Measurements from ENCODE around the gene NREP. TPM values are rescaled to one million over a fixed set of nuclear protein-coding genes. Genes with fewer than 3 reads are reported as not detected.
A peak's percentile ranks its signal among the peaks of the same experiment; 100 is the strongest.

The NREP gene
- total RNA-seq, 1 donor, result 6.1 TPM

DNA sequence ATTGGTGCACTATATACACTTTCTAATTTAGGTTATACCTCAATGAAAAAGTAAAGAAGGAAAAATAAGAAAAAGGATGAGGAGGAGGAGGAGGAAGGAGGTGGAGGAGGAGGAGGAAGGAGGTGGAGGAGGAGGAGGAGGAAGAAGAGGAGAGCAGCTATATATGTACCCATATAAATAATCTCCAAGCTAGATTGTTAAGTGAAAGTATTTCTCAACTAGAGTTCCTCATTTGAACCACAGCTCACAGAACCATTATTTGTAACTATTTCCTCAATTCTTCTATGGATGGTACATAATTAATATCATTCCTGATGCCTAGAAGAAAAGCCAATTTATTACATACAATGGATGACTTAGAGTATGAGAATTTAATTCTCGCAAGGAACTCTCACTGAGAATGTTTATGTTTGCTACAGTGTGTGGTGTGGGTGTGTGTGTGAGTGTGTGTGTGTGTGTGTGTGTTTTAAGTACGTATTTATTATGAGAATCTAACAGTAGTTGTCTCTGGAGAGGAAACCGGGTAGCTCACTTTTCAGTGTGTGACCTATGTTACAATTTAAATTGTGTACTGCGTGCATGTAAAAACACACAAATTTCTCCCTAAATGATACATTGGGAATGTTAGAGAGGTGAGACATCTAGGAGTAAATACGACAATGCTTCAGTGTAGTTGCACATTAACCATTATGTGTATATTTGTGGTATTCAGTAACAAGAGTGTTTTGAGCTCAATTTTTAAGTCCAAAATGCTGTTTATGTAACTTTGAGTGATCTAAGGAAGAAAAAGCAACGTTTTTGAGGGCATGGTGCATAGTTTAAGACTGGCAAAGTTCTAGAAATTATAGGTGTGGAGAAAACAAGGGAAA lies 20.2 kb upstream of the NREP start:
- H3K27me3 ChIP-seq (ENCODE audit: insufficient read depth, low read length), result no peaks in the 10 kb centered on the region
- no peak overlapping the region for H3K4me3 ChIP-seq (ENCODE audit: low read length)
- H3K4me1 ChIP-seq (ENCODE audit: insufficient read depth, low read length), result peaks cover 46% of the 10 kb centered on the region
- H3K9me3 ChIP-seq (ENCODE audit: low read depth, low read length), result no peaks in the 10 kb centered on the region

DNA sequence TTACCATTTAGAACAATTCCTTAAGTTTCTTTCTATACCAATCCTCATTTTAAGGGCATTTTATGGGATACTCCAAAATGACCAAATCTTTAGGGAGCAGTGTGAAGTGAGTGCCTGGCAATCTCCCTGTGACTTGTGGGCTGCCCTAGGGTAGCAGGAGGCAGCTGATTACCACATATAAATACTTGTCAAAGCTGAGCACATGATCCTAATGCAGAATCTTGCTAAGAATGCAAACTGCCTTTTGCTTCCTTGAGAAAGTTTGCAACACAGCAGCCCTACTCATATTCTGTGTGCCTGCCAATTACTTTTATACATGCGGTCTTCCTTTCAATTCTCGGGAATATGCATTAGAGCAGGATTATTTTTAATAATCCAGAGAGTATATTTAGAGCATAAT lies 18.2 kb upstream of the NREP start:
- peaks cover 37% of the 10 kb centered on the region for H3K4me1 ChIP-seq (ENCODE audit: insufficient read depth, low read length)
- H3K27me3 ChIP-seq (ENCODE audit: insufficient read depth, low read length), result no peaks in the 10 kb centered on the region
- H3K9me3 ChIP-seq (ENCODE audit: low read depth, low read length), result no peaks in the 10 kb centered on the region
- no peak overlapping the region for H3K4me3 ChIP-seq (ENCODE audit: low read length)

DNA sequence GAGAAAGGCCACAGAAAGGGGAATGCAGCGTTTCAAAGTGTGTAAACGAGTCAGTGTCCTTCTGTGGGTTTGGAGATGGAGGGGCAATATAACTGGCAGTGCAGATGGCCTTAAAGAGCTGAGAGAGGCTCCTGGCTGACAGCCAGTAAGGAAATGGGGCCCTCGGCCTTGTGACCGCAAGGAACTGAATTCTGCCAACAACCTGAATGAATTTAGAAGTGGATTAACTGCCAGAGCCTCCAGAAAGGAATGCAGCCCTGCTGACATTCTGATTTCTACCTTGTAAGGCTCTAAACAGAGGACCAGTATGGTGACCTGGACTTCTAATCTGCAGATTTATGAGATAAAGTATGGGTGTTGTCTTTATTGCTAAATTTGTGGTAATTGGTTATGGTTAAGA lies 17.5 kb upstream of the NREP start:
- Histone ChIP-seq H3K27me3 (ENCODE audit: insufficient read depth, low read length) (no peaks in the 10 kb centered on the region), H3K4me1 (ENCODE audit: insufficient read depth, low read length) (peaks cover 31% of the 10 kb centered on the region), H3K4me3 (ENCODE audit: low read length) (no peak overlapping the region), H3K9me3 (ENCODE audit: low read depth, low read length) (no peaks in the 10 kb centered on the region)

DNA sequence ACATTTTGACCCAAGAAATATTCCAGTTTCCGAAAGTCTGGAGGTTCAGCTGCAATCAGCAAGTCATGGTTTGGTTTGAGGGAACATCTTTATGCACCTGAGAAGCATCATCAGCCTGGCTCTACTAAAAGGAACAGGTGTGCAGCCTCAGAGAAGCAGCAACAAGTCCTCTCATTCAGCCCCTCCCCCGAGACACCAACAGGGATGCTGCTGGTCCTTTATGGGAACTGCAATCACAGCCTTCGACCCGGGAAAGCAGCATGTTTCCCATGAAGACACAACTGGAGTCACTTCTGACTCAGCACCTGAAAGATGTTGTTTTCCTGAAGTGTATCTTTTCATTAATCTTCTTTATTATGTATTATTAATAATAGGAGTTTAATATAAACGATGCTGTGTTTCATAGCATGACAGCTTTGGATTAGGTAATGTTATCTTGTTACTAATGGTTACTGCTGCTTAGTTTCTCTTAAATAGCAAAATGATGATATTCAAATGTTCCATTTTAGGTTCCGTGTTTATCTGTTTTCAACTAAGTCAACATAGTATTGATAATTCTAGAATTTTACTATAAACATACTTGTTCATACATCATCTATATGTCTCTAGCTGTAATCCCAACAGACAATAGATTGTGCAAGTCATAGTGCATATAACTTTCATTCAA lies 15.6 kb upstream of the NREP start:
- Histone ChIP-seq H3K27me3 (ENCODE audit: insufficient read depth, low read length) (no peaks in the 10 kb centered on the region), H3K4me1 (ENCODE audit: insufficient read depth, low read length) (peaks cover 31% of the 10 kb centered on the region), H3K9me3 (ENCODE audit: low read depth, low read length) (no peaks in the 10 kb centered on the region), H3K4me3 (ENCODE audit: low read length) (no peak overlapping the region)

DNA sequence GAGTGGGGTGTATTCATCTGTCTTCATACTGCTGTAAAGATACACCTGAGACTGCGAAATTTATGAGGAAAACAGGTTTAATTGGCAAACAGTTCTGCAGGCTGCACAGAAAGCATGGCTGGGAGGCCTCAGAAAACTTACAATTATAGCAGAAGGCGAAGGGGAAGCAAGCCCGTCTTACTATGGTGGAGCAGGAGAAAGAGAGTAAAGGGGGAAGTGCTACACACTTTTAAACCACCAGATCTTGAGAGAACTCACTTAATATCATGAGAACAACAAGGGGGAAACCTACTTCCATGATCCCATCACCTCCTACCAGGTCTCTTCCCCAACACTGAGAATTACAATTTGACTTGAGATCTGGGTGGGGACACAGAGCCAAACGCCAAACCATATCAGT lies 12.5 kb upstream of the NREP start:
- H3K27me3 ChIP-seq (ENCODE audit: insufficient read depth, low read length), result no peaks in the 10 kb centered on the region
- peaks cover 21% of the 10 kb centered on the region for H3K4me1 ChIP-seq (ENCODE audit: insufficient read depth, low read length)
- H3K4me3 ChIP-seq (ENCODE audit: low read length), result no peak overlapping the region
- H3K9me3 ChIP-seq (ENCODE audit: low read depth, low read length), result no peaks in the 10 kb centered on the region

DNA sequence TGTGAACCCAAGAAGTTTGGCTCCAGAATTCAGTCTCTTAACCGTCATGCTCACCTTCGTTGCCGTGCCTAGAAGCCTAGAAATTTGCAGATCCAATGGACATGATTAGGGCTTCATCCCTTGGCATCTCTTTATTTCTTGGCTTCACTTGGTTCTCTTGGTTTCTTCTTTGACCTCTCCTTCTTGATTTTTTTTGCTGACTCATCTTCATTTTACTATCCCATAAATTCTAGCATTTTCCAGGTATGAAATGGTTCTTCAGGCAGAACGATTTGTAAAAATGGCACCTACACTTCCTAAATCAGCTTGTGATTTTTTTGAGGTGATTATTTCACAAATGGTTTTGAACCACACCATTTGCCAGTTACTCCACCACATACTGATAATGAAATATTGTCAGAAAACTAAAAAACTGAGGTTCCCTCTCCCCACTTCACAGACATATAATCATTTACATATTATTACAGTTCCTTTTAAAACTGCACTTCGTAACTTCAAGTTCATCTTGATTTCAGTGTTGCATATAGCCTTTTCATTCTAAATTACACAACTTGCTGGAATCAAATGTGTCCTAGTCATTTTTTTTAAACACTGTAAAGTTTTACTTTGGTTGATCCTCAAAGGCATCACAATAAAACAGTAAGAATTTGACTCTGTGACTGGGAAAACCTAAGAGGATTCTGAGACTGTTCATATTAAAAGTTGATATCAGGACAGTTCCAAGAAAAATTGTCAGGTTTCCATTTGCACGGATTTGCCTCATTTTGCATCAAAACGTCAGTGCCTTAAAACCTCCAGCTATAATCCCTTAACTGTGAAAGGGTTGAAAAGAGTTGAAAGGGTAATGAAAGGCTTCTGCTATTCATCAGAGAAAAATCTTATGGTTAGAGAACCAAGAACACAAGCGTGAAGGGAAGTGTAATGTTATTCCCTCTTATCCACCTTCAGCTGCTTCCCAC lies 8.9 kb upstream of the NREP start:
- Histone ChIP-seq H3K4me3 (ENCODE audit: low read length) (no peak overlapping the region), H3K4me1 (ENCODE audit: insufficient read depth, low read length) (peaks cover 12% of the 10 kb centered on the region), H3K9me3 (ENCODE audit: low read depth, low read length) (no peaks in the 10 kb centered on the region), H3K27me3 (ENCODE audit: insufficient read depth, low read length) (no peaks in the 10 kb centered on the region)

DNA sequence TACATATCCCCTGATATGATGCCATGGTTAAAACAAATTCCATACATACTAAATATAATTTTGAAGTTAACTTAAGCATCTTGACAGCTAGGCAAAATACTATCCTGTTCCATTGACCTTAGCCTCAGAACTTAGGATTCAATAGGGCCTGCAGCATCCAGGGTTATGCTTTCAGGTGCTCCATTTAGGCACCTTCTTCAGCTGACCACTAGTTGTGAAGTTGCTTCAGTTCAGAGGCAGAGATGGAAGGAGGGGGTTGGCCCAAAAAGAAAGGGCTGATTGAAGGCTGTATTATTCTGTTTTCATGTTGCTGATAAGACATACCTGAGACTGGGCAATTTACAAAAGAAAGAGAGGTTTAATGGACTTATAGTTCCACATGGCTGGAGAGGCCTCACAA lies 7.0 kb upstream of the NREP start:
- H3K4me3 ChIP-seq (ENCODE audit: low read length), result no peak overlapping the region
- H3K4me1 ChIP-seq (ENCODE audit: insufficient read depth, low read length), result peaks cover 12% of the 10 kb centered on the region
- H3K9me3 ChIP-seq (ENCODE audit: low read depth, low read length), result no peaks in the 10 kb centered on the region
- no peaks in the 10 kb centered on the region for H3K27me3 ChIP-seq (ENCODE audit: insufficient read depth, low read length)

DNA sequence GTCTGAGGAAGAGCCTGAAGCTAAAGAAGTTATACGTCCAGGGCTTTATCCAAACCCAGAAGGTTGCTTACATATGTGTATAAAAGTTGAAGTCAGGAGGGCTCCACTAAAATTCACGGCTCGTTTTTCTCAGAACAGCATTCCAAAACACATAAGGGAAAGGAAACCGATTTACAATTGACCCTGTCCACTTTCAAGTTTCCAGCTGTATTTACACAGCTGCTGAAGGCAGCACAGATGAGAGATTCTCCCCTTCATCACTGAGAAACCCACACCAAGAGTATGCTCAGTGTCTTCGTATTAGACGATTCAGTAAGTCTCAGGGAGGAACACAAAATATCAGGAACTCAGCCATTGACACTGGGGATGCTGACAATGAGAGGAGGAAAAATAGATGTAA lies 5.9 kb upstream of the NREP start:
- peaks cover 12% of the 10 kb centered on the region for H3K4me1 ChIP-seq (ENCODE audit: insufficient read depth, low read length)
- no peaks in the 10 kb centered on the region for H3K9me3 ChIP-seq (ENCODE audit: low read depth, low read length)
- H3K4me3 ChIP-seq (ENCODE audit: low read length), result no peak overlapping the region
- H3K27me3 ChIP-seq (ENCODE audit: insufficient read depth, low read length), result no peaks in the 10 kb centered on the region

DNA sequence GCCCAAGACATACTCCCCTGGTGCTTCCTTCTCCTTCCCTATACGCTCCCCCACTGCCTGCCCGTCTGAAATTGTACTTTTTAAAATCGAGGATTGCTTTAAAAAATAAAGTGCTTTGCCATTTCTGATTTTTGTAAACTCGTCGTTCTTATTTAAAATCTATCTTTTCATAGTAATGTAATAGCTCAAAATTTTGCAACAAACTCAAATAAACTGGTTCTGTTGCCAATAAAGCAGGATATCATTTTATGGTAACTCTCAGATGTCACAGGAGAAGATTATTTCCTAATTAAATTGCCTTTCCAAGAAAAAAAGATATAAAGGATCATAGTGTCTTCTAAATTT lies 1.3 kb upstream of the NREP start:
- no peaks in the 10 kb centered on the region for H3K9me3 ChIP-seq (ENCODE audit: low read depth, low read length)
- peaks cover 12% of the 10 kb centered on the region for H3K4me1 ChIP-seq (ENCODE audit: insufficient read depth, low read length)
- peak overlapping the region; percentile 57 for H3K4me3 ChIP-seq (ENCODE audit: low read length)
- H3K27me3 ChIP-seq (ENCODE audit: insufficient read depth, low read length), result no peaks in the 10 kb centered on the region

DNA sequence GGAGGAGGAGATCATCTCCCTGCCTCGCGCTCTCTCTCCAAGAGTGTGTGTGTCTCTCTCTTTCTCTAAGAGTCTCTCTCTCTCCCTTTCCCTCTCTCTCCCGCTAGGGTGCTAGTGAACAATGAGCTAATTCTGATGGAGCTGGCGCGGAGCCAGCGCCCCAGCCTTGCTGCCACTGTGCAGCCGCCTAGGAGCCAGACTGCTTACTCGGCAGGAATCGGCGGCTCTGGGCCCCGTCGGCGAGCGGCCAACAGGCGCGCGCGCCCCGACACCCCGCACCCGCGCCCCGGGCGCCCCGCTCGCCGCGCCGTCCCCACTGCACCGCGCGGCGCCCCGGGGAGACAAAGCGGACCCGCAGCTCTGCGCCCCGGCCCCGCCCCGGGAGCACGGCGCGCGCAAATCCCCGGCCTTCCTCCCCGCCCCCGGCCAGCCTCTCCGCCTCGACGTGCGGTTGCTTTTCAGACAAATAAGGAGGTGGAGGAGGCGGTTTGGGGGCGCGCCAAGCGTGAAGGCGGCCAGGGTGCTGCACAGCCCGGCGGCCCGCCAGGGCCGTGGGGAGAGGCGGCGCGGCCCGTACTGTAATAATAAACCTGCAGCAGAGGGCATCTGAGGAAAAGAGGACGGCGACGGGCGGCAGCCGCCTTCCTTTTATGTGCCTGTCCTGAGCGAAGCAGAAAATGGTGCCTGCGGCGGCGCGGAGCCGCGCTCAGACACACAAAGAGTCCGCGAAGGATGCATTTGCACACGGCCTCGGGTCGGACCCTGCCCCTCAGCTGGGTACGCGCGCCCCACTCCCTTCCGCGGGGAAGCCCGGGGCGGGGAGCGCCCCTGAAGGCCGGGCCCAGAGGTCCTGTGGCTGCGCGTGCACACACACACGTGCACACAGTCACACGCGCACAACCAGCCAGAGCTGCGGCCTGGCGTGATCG lies 625 bp upstream of the NREP start:
- Histone ChIP-seq H3K9me3 (ENCODE audit: low read depth, low read length) (no peaks in the 10 kb centered on the region), H3K27me3 (ENCODE audit: insufficient read depth, low read length) (no peaks in the 10 kb centered on the region), H3K4me1 (ENCODE audit: insufficient read depth, low read length) (peaks cover 12% of the 10 kb centered on the region), H3K4me3 (ENCODE audit: low read length) (peak overlapping the region; percentile 57)

DNA sequence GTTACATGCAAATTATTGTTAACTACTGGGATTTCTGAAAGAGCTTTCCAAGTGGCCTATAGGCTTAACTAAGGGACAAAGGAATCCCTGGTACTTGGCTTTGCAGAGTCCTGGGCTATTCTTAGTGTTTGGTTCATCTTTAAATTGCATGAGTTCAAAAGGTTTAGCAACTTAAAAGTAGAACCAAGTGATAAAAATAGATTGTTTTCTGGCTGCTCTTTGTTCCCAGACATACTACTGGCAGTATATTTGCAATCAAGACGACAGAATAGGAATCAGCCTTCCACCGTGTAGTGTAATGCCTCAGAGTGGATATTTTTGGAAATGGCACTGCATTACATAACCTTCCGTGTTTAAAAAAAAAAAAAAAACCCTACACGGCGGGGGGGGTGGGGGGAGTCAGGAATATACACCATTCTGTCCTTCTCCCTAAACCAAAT lies 1.0 kb downstream of the NREP start:
- Histone ChIP-seq H3K4me1 (ENCODE audit: insufficient read depth, low read length) (peaks cover 12% of the 10 kb centered on the region), H3K27me3 (ENCODE audit: insufficient read depth, low read length) (no peaks in the 10 kb centered on the region), H3K4me3 (ENCODE audit: low read length) (no peak overlapping the region), H3K9me3 (ENCODE audit: low read depth, low read length) (no peaks in the 10 kb centered on the region)

DNA sequence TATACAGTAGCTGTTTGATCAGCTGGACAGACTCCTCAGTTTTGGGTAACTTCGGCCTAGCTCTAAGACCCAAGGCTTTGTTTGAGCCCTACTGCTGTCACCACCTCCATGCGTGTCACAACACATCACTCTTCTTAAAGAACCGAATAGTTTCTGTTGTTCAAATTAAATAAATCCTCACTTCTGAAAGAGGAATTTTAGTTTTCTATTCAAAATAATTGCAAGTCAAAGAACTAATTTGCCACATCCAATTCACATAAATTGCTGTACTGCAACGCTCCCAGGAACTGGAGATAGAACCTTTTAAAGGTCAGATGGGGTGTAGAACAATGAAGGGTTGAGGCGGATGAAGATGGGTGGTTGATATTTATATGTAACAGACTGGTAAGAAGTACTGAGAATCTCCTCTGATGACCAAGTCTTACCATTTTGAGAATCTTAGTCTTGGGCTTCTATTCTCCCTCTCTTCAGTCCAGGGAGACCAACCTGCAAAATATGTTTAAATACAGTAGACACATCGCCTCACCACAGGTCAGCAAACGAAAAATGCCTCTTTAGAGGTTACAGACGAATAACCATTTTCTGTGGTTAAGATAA lies 1.6 kb downstream of the NREP start:
- H3K27me3 ChIP-seq (ENCODE audit: insufficient read depth, low read length), result no peaks in the 10 kb centered on the region
- H3K9me3 ChIP-seq (ENCODE audit: low read depth, low read length), result no peaks in the 10 kb centered on the region
- H3K4me3 ChIP-seq (ENCODE audit: low read length), result no peak overlapping the region
- H3K4me1 ChIP-seq (ENCODE audit: insufficient read depth, low read length), result peaks cover 12% of the 10 kb centered on the region

DNA sequence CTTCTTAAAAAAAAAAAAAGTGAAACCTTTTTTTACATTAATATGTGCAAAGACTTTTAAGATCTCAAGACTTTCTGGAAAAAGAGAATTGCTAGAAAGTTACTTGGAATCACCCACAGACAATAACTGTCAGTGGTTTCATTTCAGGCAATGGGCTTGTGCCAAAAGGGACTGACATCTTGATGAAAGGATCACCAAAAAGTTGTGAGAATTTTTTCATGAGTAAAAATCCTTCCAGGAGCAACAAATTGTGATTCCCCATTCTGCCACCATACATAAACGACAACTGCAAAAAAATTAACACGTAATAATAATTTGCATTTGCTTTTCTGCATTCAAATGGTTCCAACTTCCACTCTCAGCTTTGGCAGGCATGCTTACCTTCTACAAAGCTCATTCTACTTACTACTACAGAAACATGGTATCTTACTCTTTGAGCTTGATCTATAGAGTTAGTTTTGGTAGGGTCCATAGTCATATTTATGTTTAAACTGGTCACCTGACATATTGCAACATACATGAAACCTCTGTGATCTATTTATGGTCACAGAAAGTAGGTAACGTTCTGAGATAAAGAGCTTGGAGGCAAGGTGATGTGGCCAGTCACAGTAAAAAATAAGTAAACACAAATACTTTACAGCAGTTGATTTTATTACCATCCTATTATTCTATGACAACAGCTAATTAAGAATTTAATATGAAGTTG lies 3.0 kb downstream of the NREP start:
- H3K9me3 ChIP-seq (ENCODE audit: low read depth, low read length), result no peaks in the 10 kb centered on the region

More for the DNA sequence above, 3.0 kb downstream of the NREP start:
- H3K4me3 ChIP-seq (ENCODE audit: low read length), result no peak overlapping the region
- H3K4me1 ChIP-seq (ENCODE audit: insufficient read depth, low read length), result peaks cover 12% of the 10 kb centered on the region
- no peaks in the 10 kb centered on the region for H3K27me3 ChIP-seq (ENCODE audit: insufficient read depth, low read length)
